IPS DF 4.7 (cell line): ENCODE data around the gene ACSS3.
"Not testable (repeated sequence)": the region's sequence is repeated elsewhere in the genome, so short reads cannot be mapped to it uniquely, and the experiment has no call there.

ENCODE experiments used
- DNase-seq: peaks from one replicate; pipeline ENCODE4 v3.0.0-alpha.2; 2013; ENCODE audit warnings: low spot score; ENCODE audit errors: extremely low read depth

ACSS3 gene

GRCh38 chr12:81077686-81078441, at the start of gene ACSS3:
ACSS3 (plus strand) TSS chr12:81078079; CDS start chr12:81078121, 42 bp downstream.
- DNase-seq = peak; percentile 46

GRCh38 chr12:81034926-81035325, 43.0 kb upstream of the ACSS3 start:
- DNase-seq = no peak

- no peak for DNase-seq
These were observed 38.6 kb upstream of the ACSS3 start for GRCh38 chr12:81039231-81039630.

- no peak for DNase-seq
These were observed 33.7 kb upstream of the ACSS3 start for GRCh38 chr12:81043979-81044740.

GRCh38 chr12:81064971-81065370, 12.9 kb upstream of the ACSS3 start:
- not testable (repeated sequence) for DNase-seq

- no peak for DNase-seq
These were observed 7.0 kb upstream of the ACSS3 start for GRCh38 chr12:81070846-81071245.

GRCh38 chr12:81075539-81075938, 2.3 kb upstream of the ACSS3 start:
- no peak for DNase-seq

- DNase-seq = peak; percentile 95
These were observed 572 bp upstream of the ACSS3 start for GRCh38 chr12:81077329-81077685.

- DNase-seq = no peak
These were observed 754 bp downstream of the ACSS3 start for GRCh38 chr12:81078469-81079196.

GRCh38 chr12:81079280-81080076, 1.6 kb downstream of the ACSS3 start:
- DNase-seq = no peak

GRCh38 chr12:81080431-81080983, 2.6 kb downstream of the ACSS3 start:
- no peak for DNase-seq

GRCh38 chr12:81081726-81082125, 3.8 kb downstream of the ACSS3 start:
- DNase-seq = no peak

- no peak for DNase-seq
These were observed 5.1 kb downstream of the ACSS3 start for GRCh38 chr12:81083018-81083417.

GRCh38 chr12:81083906-81084513, 6.1 kb downstream of the ACSS3 start:
- DNase-seq = no peak

GRCh38 chr12:81084811-81085350, 7.0 kb downstream of the ACSS3 start:
- no peak for DNase-seq

GRCh38 chr12:81085832-81086231, 8.0 kb downstream of the ACSS3 start:
- no peak for DNase-seq

GRCh38 chr12:81086342-81086741, 8.5 kb downstream of the ACSS3 start:
- DNase-seq = no peak

- DNase-seq = no peak
These were observed 10.3 kb downstream of the ACSS3 start for GRCh38 chr12:81088221-81088620.

- no peak for DNase-seq
These were observed 11.5 kb downstream of the ACSS3 start for GRCh38 chr12:81089412-81089811.

- DNase-seq = no peak
These were observed 14.2 kb downstream of the ACSS3 start for GRCh38 chr12:81092053-81092452.
